ENCODE data around the gene CHL1.

Gene CHL1

DNA sequence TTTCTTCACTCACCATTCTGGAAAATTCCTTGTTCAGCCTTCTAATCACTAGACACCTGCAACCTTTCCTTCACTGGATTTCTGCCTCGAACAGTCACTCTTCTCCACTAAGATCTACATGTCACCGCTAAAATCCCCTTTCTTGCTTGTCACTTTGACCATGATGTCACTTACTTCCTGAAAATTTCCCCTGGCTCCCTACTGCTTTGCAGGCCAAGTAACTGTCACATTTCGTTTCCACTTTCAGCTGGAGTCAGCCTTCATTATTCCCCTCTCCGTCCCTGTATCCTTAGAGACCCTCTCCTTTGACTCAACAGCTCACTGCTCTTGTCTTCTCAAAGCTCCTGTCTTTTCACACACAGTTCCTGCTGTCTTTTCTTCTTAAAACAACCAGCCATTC, 15.9 kb downstream of the CHL1 start:
- no peak for DNase-seq (ENCODE audit: low read depth in 1 of 2, low spot score in 1 of 2)

DNA sequence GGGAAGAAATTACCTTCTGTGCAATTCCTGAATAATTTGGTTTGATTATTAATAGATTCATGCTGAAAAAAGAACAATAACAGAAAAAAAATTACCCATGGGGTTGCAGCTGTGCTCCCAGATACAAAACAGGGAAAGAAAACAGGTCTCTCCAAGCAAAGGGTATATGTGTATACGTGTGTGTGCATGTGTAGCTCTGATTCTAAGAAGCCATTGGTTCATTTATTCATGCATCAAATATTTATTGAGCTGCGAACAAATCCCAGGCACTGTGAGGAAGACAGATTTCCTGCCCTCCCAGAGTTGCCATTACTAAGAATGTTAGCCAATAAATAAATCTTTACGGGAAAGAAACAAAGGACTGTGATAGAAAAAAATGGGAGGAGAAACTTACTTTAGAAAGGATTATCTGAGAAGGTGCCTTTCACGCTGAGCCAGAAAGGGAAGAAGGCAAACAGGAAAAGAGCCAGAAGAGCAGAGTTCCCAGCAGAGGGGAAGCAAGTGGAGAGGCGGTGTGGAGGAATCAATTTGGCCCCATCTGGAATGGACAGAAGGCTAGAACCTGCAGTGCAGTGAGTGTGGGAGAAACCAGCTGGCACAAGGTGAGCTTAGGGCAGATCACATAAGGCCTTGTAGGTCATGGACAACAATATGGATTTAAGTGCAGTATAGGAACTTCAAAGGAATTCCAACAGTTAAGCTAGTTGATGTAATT, 20.7 kb downstream of the CHL1 start:
- DNase-seq (ENCODE audit: low read depth in 1 of 2, low spot score in 1 of 2), result no peak

DNA sequence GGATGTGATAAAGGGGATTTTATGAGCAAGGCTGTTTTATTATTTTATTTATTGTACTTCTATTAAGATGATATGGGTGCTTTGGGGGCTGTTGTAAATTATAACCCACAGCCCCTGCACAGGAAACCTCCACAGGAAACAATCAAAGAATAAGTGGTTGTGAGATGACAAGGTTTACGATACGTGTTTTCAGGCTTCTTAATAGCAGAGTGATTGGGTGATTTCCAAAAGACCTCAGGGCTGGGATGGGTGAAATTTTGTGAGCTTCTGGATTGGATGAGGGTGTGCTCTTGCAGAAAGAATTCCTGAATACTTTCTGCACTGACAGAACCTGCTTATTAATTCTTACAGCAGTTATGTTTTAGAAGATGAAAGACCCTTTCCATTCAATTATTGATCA, 21.4 kb downstream of the CHL1 start:
- DNase-seq (ENCODE audit: low read depth in 1 of 2, low spot score in 1 of 2), result no peak

DNA sequence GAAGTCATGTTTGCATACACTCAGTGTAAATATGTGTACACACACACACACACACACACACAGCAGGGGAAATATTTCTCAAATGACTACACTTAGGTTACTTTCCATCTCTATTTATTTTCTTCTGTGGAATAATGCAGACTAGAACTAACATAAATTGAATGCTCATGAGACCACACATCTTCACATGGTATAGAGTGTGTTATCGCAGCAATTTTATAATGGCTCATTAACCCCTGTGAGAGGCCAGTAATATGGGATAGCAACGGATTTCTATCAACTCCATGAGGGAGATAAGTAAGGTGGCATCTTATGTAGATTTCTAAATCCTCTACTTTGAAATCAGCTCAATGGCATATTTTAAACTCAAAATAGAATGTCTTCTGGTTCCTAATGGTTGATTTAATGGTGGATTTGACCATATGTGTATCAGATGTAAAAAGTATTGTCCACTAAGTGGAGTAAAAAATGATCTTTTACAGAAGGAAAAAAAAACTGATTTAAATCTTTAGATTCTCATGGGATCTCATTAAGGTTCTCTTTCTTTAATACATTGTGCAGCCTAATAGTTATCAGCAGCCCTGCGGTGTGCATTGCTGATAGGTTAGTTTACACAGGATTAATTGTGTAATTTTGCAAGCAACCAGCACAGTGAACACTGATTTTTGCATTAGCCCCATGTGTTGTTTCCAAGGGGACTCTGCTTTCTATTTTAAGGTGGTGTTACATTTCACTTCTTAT, 32.0 kb downstream of the CHL1 start:
- DNase-seq (ENCODE audit: low read depth in 1 of 2, low spot score in 1 of 2), result no peak

DNA sequence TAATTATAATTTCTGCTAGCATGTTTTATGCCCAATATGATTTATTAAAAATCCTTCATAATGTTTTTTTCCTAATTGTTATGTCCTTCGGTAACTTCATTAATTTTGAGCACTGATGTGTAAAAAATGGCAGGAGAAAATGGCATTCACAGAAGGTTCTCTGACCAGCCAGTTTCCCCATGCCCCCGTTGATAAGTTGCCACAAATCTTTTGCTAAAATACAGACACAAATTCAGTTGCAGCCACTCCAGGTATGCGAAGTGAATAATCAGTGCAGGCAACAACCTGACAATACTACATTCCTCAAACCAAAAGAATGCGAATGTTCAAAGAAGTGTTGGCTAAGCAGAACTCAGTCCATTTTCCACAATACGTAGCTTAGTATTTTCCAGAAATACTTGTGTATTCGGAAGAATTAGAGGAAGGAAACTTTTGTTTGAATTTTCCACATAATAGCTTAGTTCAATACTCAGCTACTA, 32.7 kb downstream of the CHL1 start:
- no peak for DNase-seq (ENCODE audit: low read depth in 1 of 2, low spot score in 1 of 2)

DNA sequence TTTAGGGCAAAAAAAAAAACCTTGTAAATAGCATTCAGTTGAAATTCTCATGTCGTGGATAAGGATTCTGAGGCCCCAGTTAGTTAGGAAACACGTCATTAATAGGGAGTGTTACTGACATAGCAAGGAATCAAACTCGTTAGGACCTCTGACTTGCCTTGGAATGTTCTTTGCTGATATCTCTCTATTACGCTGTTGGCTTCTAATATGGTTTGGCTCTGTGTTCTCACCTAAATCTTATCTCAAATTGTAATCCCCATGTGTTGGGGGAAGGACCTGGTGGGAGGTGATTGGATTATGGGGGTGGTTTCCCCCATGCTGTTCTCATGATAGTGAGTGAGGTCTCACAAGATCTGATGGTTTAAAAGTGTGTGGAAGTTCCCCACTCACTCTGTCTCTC, 40.3 kb downstream of the CHL1 start:
- DNase-seq (ENCODE audit: low read depth in 1 of 2, low spot score in 1 of 2), result no peak

DNA sequence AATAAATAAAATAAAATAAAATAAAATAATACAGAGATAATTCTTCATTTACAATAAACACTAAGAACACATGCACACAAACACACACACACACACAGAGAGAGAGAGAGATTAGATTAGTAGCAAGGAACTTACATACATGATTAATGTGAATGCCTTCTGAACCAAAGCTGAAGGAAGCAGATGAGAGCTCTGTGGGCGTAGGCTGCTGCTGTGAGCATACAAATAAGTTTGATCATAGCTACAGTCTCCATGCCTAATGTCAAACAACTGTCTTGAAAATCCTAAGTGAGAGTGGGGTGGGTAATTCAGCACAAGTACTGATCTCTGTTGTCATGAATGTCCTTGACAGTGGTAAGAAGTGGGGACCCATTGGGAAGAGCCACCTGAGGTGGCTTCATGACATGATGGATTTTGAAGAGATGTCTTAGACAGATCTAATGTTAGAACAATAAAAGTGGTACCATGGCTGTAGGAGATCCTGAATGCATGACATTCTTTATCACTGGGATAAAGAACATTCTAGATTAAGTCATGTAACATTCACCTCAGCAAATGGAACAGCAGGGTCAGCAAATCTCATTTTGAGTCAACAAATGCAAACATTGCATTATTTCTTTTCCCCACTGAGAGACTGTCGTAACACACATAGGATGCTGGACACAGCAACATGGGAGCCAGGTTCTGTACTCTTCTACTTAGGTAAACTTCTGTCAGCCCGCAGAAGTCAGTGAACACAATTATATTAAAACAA, 46.2 kb downstream of the CHL1 start:
- DNase-seq (ENCODE audit: low read depth in 1 of 2, low spot score in 1 of 2), result no peak

DNA sequence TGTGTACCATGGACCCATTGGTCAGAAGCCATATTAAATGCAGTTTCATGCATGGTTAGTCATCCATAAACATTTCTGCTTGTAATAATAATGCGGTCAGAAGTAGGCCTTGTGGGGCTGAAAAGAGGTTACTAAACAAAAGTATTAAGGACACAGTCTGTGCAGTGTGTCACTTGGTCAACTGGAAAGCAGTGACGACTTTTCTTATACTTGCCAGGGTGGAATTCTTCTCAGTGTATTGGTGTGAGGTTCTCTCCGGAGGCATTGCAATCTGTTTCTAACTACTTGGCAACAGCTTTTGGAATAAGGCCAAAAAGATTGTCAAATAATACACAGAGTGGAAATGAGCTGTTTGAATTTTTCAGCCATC, 46.8 kb downstream of the CHL1 start:
- no peak for DNase-seq (ENCODE audit: low read depth in 1 of 2, low spot score in 1 of 2)

DNA sequence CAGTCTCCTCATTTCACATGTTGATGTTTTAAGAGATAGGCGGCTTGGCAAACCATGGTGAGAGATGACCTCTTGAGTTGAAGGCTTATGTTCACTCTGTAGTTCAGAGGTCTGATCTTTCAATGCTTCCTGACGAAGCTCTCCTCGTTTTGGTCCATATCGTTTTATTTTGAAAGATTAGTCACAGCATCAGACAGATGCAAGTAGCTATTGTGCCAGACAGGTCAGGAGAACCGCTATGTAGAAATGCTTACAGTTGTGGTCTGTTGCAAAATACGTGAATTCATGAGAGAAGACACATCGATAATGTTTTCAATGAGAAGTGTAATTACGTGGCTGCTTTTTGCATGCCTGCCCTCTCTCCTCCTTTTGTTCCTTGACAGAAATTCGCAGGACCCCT, 47.5 kb downstream of the CHL1 start:
- no peak for DNase-seq (ENCODE audit: low read depth in 1 of 2, low spot score in 1 of 2)

DNA sequence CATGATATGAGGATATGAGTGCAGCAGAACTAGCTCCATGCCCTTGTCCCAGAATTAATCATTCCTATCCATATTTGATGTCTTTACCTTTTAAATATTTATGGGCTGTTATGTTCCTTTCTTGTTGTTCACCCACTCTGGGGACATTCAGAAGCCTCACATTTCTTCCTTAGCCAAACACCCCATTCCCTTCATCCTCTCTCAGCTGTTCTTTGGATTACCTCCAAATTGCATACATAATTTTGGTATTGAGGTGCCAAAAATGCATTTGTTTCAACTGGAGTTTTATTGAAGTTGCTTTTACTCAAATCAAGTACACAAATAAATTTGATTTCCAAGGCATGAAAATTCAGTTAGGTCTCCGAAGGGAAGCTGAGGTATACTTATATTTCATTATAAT, 51.4 kb downstream of the CHL1 start:
- DNase-seq (ENCODE audit: low read depth in 1 of 2, low spot score in 1 of 2), result no peak

DNA sequence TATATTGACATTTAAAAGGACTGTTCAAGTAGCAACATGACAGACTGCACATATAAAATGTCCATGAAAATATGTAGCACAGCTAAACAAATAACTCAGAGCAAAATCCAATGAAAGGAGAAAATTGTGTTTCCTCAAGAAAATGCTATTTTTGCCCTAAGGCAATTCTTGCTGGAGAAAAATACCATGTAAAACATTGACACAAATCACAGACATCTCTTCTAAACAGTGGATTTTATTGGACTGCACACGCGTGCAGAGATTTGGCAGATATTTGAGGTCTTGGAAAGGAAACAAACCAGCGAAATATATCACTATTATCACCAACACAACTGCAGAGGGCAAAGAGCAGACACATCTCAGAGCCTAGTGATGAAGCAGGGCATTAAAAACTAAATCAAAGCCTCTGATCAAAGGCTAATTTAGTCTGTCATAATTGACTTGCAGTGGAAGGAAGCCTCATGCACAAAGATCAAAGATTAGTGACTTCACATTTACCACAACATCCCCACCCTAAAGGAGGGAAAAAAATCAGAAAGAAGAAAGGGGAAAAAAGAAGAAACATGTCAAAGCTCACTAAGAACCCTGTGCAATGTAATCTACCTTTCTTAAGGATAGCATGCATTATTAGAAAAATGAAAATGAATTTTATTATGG, 52.4 kb downstream of the CHL1 start:
- DNase-seq (ENCODE audit: low read depth in 1 of 2, low spot score in 1 of 2), result no peak

DNA sequence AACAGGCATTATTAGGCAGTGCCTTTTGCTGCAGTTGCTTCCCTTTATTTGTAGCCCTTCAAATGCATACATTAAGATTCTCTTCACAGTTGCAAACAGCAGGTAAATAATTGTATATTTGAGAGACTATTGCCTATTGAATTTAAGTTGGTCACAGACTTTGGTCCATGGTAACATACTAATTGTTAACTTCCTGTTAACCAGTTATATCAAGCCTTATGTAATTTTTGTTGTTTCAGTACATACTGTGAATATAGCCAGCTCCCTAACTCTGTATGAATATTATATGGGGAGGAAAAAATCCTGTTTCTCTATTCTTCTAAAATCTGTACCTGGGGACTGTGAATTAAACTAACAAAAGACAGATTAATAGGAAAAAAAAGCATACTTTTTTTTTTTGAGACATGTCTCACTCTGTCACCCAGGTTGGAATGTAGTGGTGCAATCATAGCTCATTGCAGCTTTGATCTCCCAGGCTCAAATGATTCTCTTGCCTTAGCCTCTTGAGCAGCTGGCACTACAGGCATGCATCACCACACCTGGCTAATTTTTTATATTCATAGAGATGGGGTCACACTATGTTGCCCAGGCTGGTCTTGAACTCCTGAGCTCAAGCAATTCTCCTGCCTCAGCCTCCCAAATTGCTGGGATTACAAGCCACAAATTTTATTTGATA, 53.2 kb downstream of the CHL1 start:
- DNase-seq (ENCODE audit: low read depth in 1 of 2, low spot score in 1 of 2), result no peak

DNA sequence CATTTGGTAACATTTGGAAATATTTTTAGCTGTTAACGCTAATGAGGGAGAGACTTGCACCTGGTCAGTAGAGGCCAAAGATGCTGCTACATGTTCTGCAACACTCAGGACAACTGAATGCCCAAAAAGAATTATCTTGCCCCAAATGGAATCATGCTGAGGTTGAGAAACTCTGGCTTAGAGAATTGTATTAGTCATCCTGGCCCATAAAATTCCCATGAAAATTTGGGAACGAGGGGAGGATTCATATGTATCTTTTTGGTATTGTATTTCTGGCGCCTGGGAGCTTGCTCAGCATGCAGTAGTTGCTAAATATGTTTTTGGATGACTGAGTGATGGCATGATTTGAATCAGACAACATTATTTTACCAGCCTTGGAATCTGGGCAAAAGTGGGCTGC, 59.9 kb downstream of the CHL1 start:
- DNase-seq (ENCODE audit: low read depth in 1 of 2, low spot score in 1 of 2), result no peak

DNA sequence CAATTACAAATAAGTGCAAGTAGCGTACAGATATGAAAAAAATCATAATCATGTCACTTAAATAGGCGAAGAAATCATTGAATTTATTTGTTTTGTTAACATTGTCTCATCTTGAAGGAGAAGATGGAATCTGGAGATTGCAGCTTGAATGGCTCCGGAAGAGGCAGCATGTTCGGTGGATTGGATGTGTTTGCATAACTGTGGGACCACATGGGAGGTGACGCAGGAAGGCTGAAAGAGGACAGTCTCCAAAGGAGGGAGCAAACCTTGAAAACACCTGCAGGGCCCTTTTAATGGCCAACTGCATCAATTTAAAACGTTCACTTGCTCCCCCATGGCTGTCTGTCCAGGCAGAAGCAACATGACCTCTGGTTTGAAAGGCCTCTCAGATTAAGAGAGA, 61.3 kb downstream of the CHL1 start:
- no peak for DNase-seq (ENCODE audit: low read depth in 1 of 2, low spot score in 1 of 2)

DNA sequence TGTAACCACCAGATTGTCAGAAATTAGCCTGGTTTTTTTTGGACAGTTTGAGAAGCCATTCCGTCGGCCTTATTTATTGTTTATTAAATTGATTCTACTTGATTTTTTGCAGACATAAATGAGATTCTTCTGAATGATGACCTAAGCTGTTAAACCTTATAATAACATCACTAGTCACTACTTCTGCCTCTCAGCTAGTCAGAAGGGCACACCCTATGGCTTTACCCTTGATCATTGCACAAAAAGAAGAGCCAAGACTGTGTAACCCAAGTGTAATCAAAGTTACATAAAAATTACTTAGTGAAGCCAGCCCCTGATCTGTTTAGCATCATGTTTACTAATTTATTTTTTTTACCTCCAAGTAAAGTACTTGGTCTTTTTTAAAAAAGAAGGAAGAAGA, 64.3 kb downstream of the CHL1 start:
- no peak for DNase-seq (ENCODE audit: low read depth in 1 of 2, low spot score in 1 of 2)

DNA sequence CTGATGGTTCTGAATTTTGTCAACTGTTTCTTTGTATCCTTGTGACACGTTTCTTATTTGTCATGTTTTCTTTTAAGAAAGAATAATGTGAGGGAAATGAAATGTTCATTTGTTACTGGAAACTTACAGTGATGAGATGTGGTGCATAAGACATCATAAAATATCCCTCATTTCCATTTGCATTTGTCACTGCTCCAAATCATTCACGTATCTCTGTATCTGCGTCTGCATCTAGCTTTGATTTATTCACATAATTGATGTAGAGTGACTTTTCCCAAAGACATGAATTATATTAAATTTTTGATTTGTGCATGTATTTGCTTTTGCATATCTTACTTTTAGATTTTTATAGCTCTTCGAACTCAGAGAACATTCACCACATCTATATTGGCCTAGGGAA, 66.8 kb downstream of the CHL1 start:
- no peak for DNase-seq (ENCODE audit: low read depth in 1 of 2, low spot score in 1 of 2)

DNA sequence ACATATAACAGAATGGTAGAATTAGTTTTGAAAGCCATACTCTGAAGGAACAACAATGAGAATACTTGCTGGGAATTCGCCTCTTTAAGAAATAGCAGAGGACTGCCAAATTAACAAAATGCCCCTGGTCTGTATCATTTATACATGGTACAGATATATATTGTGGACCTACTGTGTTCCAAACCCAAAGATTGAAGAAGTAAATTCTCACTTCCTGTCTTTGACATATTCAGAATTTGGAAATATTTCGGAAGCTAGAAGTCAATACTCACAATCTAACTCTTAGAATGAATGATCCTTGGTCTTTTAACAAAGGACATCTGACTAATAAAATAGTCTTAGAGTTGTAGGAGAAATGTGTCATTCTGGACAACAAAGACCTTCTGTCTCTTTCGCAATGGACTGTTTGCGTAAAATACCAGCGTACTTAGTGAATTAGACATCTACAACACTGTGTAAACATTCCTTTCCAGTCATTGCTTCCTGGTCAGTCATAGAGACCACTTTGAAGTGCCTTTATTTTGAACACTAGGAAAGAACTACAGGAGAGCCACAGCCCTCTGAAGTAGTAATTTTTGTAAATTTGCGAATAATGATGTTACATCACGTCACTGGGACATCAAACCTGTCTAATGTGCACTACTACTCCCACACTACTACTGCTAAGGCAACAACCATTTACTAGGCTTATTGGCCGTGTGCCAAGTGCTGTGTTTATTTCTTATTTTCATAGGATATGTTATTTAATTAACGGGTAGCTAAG, 68.0 kb downstream of the CHL1 start:
- DNase-seq (ENCODE audit: low read depth in 1 of 2, low spot score in 1 of 2), result no peak

DNA sequence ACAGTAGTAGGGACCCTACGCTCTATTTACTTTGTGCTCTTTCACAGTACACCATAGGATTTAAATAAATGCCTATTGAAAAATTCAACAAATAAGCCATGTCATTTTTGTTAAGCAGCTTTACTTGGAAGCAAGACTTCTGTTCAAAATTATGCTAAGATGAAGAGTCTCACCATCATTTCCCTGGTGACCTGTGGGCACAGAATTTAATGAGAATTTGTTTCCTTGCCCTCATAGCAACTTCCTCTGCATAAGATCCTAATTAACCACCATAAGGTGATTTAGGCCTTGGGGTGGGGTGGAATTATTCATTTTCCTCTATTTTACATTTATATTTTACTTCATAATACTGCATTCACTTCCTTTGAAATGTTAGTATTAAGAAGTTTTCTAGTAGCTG, 70.5 kb downstream of the CHL1 start:
- DNase-seq (ENCODE audit: low read depth in 1 of 2, low spot score in 1 of 2), result no peak

DNA sequence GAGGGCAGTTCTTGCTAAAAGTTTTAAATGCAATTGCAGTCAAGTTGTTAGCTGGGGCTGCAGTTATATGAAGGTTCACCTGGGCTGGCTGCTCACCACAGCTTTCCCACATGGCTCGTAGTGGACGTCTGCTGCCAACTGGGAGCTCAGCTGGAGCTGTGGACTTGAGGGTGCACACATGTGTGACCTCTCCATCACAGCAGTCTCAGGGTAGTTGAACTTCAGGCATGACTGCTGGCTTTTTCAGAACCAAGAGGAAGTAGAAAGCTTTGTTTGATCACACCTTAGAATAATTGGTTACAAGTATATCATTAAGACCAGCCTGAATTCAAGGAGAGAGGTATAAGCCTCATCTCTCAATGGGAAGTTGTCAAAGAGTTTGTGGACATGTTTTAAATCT, 74.1 kb downstream of the CHL1 start:
- no peak for DNase-seq (ENCODE audit: low read depth in 1 of 2, low spot score in 1 of 2)

DNA sequence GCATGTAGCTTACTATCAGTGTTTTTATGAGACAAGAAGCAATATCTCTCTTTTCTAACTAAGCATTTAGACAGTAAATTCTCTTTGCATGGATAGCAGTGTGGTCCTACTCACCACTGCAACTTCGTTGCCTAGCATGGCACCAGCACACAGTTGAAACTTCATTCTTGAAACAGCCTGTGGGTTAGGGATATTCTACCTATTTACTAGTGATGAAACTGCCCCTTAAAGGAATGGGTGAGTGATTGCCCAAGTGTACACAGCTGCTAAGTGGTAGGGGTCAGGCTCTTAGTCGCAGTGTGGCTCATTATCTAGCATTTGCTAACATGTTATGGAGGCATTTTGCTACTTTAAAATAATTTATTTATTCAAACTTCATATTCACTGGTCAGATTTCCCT, 78.4 kb downstream of the CHL1 start:
- DNase-seq (ENCODE audit: low read depth in 1 of 2, low spot score in 1 of 2), result no peak

Data from activated T-helper 1 cell treated with anti-CD3 and anti-CD28 coated beads, Interleukin-2, amount 50 U/mL, for 16 hours (primary cell).